ENCODE measurements around the gene ZFYVE9.
"Not testable (repeated sequence)": the region's sequence is repeated elsewhere in the genome, so short reads cannot be mapped to it uniquely, and the experiment has no call there.

Gene ZFYVE9

DNA sequence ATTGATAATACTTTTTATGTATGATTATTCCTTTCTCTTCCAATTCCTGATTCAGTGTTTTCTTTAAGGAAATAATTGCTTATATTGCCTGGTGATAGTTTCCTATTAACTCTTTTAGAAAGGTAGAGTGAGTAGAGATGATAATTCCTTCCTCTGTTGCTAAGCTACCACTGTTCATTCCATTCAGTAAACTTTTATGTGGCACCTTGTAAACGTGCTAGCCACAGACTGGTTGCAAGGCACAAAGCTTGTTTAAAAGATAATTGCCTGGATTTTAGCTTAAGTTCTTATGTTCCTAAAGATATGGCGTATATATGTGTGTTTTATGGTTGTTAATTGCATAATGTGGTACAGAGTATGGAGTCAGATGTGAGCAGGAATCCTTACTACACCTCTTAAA is 3.2 kb downstream of the ZFYVE9 start (continued):
- TF ChIP-seq OSR2 (tag by site-specific recombination; IDR thresholded peaks at IDR 0.05), result peak; percentile 17; the same call in 1 of the 2 replicates
- TF ChIP-seq ZNF19 (tag by site-specific recombination; IDR thresholded peaks at IDR 0.05; ENCODE audit: low read depth), result no peak
- TF ChIP-seq ZNF202 (tag by site-specific recombination; IDR thresholded peaks at IDR 0.05; ENCODE audit: borderline replicate concordance), result no peak
- TF ChIP-seq ZNF169 (tag by site-specific recombination; IDR thresholded peaks at IDR 0.05), result no peak
- TF ChIP-seq ZNF211 (tag by site-specific recombination; IDR thresholded peaks at IDR 0.05; ENCODE audit: low read depth), result no peak
- no peak for TF ChIP-seq HOXD13 (CRISPR knock-in tag; IDR thresholded peaks at IDR 0.05; ENCODE audit: borderline replicate concordance)
- no peak for TF ChIP-seq YY1 (tag by site-specific recombination; IDR thresholded peaks at IDR 0.05)
- TF ChIP-seq EGR2 (tag by site-specific recombination; IDR thresholded peaks at IDR 0.05; ENCODE audit: low read depth), result no peak
- TF ChIP-seq ZNF223 (tag by site-specific recombination; IDR thresholded peaks at IDR 0.05), result no peak

DNA sequence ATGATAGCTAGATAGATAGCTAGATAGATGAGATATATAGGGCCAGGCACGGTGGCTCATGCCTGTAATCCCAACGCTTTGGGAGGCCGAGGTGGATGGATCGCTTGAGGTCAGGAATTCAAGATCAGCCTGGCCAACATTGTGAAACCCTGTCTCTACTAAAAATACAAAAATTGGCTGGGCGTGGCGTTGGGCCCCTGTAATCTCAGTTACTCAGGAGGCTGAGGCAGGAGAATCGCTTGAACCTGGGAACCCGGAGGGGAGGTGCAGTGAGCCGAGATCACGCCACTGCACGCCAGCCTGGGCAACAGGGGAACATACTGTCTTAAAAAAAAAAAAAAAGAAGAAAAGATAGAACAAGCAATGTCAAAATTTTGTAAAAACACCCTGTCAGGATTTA is 8.6 kb downstream of the ZFYVE9 start:
- CTCF ChIA-PET; H3K9me3 ChIP-seq (ENCODE audit: control insufficient read depth, insufficient read depth, low read depth, low read length); H3K4me1 ChIP-seq (ENCODE audit: control insufficient read depth, insufficient read depth, low read length); POLR2A ChIA-PET; H3K36me3 ChIP-seq (ENCODE audit: control insufficient read depth in 2 of 2, insufficient read depth in 1 of 2, low read length in 2 of 2); H3K4me3 ChIP-seq (ENCODE audit: low read depth, low read length); H3K27ac ChIP-seq (ENCODE audit: extremely low read depth, low read depth, low read length): not testable (repeated sequence)
- TF ChIP-seq KLF9 (tag by site-specific recombination; IDR thresholded peaks at IDR 0.05; ENCODE audit: low read depth) (0 out of 2 replicates have a peak, but pooled peaks have one; percentile 20), ZNF449 (tag by site-specific recombination; IDR thresholded peaks at IDR 0.05) (peak; percentile 60; the same call in 1 of the 2 replicates), KLF1 (tag by site-specific recombination; IDR thresholded peaks at IDR 0.05) (0 out of 2 replicates have a peak, but pooled peaks have one; percentile 13)
- TF ChIP-seq, protein P1, sequence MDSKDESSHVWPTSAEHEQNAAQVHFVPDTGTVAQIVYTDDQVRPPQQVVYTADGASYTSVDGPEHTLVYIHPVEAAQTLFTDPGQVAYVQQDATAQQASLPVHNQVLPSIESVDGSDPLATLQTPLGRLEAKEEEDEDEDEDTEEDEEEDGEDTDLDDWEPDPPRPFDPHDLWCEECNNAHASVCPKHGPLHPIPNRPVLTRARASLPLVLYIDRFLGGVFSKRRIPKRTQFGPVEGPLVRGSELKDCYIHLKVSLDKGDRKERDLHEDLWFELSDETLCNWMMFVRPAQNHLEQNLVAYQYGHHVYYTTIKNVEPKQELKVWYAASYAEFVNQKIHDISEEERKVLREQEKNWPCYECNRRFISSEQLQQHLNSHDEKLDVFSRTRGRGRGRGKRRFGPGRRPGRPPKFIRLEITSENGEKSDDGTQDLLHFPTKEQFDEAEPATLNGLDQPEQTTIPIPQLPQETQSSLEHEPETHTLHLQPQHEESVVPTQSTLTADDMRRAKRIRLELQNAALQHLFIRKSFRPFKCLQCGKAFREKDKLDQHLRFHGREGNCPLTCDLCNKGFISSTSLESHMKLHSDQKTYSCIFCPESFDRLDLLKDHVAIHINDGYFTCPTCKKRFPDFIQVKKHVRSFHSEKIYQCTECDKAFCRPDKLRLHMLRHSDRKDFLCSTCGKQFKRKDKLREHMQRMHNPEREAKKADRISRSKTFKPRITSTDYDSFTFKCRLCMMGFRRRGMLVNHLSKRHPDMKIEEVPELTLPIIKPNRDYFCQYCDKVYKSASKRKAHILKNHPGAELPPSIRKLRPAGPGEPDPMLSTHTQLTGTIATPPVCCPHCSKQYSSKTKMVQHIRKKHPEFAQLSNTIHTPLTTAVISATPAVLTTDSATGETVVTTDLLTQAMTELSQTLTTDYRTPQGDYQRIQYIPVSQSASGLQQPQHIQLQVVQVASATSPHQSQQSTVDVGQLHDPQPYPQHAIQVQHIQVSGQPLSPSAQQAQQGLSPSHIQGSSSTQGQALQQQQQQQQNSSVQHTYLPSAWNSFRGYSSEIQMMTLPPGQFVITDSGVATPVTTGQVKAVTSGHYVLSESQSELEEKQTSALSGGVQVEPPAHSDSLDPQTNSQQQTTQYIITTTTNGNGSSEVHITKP (tag by site-specific recombination; IDR thresholded peaks at IDR 0.05), result peak; percentile 59; the same call in 1 of the 2 replicates

DNA sequence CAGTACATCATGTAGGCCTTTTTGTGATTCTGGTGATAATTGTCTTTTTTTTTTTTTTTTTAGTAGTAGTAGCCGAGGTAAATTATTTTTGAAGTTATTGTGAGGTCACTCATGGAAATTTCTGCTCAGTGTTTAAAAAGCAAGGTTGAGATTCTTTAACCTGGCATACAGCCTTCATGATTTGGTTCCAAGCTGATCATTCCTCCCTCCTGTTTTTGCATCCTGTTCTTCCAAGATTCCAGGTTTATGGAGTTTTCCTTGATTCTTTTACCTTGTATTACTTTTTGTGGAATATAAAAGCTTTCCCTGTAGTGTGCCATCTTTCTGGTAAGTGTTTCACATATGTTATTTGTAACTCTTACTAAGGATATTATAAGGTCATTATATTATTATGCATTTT is 9.1 kb downstream of the ZFYVE9 start:
- H3K4me3 ChIP-seq (ENCODE audit: low read depth, low read length), result no peak overlapping the region
- TF ChIP-seq IKZF3 (tag by site-specific recombination; IDR thresholded peaks at IDR 0.05) (peak; percentile 52; the same call in 1 of the 2 replicates), ZNF501 (tag by site-specific recombination; IDR thresholded peaks at IDR 0.05) (no peak)
- H3K36me3 ChIP-seq (ENCODE audit: control insufficient read depth in 2 of 2, insufficient read depth in 1 of 2, low read length in 2 of 2), result no peaks in the 10 kb centered on the region
- CTCF ChIA-PET, result no interaction called here
- H3K9me3 ChIP-seq (ENCODE audit: control insufficient read depth, insufficient read depth, low read depth, low read length), result no peaks in the 10 kb centered on the region
- no peak overlapping the region for H3K27ac ChIP-seq (ENCODE audit: extremely low read depth, low read depth, low read length)
- POLR2A ChIA-PET, result no interaction called here
- H3K4me1 ChIP-seq (ENCODE audit: control insufficient read depth, insufficient read depth, low read length), result 0 out of 2 replicates have a peak, but pooled peaks cover 2% of the 10 kb centered on the region

DNA sequence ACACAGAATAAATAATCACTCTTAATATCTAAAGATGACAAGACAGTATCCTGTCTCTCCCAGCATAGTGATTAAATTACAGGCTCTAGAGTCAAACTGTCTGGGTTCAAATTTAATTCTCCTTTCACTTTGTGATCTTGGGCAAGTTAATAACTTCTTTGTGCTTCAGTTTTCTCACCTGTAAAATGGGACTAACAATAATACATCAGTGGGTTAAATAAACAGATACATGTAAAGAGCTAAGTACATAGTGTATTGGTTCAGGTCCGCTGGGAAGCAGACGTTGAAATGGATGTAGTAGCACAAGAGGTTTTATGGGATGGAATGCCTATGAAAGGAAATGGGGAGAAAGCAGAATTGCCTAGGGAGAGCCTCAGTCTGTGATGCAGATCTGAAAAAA is 10.7 kb downstream of the ZFYVE9 start:
- H3K4me3 ChIP-seq (ENCODE audit: low read depth, low read length), result no peak overlapping the region
- POLR2A ChIA-PET, result no interaction called here
- CTCF ChIA-PET, result interaction anchor here (0.8 to 1.8 kb wide), 2 partner anchors 26 to 144 kb away, joined by 3 to 4 read pairs; no protein-coding TSS in a partner anchor
- TF ChIP-seq ZNF433 (tag by site-specific recombination; IDR thresholded peaks at IDR 0.05; ENCODE audit: low read depth), result no peak
- no peak for TF ChIP-seq ZNF132 (tag by site-specific recombination; IDR thresholded peaks at IDR 0.05; ENCODE audit: borderline replicate concordance)
- TF ChIP-seq, protein P2, sequence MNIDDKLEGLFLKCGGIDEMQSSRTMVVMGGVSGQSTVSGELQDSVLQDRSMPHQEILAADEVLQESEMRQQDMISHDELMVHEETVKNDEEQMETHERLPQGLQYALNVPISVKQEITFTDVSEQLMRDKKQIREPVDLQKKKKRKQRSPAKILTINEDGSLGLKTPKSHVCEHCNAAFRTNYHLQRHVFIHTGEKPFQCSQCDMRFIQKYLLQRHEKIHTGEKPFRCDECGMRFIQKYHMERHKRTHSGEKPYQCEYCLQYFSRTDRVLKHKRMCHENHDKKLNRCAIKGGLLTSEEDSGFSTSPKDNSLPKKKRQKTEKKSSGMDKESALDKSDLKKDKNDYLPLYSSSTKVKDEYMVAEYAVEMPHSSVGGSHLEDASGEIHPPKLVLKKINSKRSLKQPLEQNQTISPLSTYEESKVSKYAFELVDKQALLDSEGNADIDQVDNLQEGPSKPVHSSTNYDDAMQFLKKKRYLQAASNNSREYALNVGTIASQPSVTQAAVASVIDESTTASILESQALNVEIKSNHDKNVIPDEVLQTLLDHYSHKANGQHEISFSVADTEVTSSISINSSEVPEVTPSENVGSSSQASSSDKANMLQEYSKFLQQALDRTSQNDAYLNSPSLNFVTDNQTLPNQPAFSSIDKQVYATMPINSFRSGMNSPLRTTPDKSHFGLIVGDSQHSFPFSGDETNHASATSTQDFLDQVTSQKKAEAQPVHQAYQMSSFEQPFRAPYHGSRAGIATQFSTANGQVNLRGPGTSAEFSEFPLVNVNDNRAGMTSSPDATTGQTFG (tag by site-specific recombination; IDR thresholded peaks at IDR 0.05; ENCODE audit: borderline replicate concordance), result no peak
- TF ChIP-seq, protein P3, sequence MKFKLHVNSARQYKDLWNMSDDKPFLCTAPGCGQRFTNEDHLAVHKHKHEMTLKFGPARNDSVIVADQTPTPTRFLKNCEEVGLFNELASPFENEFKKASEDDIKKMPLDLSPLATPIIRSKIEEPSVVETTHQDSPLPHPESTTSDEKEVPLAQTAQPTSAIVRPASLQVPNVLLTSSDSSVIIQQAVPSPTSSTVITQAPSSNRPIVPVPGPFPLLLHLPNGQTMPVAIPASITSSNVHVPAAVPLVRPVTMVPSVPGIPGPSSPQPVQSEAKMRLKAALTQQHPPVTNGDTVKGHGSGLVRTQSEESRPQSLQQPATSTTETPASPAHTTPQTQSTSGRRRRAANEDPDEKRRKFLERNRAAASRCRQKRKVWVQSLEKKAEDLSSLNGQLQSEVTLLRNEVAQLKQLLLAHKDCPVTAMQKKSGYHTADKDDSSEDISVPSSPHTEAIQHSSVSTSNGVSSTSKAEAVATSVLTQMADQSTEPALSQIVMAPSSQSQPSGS (tag by site-specific recombination; IDR thresholded peaks at IDR 0.05; ENCODE audit: low read depth), result no peak
- no peak for TF ChIP-seq WT1 (tag by site-specific recombination; IDR thresholded peaks at IDR 0.05)
- TF ChIP-seq SALL2 (tag by site-specific recombination; IDR thresholded peaks at IDR 0.05; ENCODE audit: borderline replicate concordance), result no peak
- TF ChIP-seq ZSCAN30 (tag by site-specific recombination; IDR thresholded peaks at IDR 0.05), result no peak

More for the DNA sequence above, 10.7 kb downstream of the ZFYVE9 start:
- Histone ChIP-seq H3K27ac (ENCODE audit: extremely low read depth, low read depth, low read length) (no peak overlapping the region), H3K4me1 (ENCODE audit: control insufficient read depth, insufficient read depth, low read length) (no peaks in the 10 kb centered on the region), H3K36me3 (ENCODE audit: control insufficient read depth in 2 of 2, insufficient read depth in 1 of 2, low read length in 2 of 2) (no peaks in the 10 kb centered on the region), H3K9me3 (ENCODE audit: control insufficient read depth, insufficient read depth, low read depth, low read length) (no peaks in the 10 kb centered on the region)

Measured in HEK293 (cell line).